GM21447 (cell line): Measurements from ENCODE around the gene ATP8A1.
A peak's percentile ranks its signal among the peaks of the same experiment; 100 is the strongest.
"Not testable (repeated sequence)": the region's sequence is repeated elsewhere in the genome, so short reads cannot be mapped to it uniquely, and the experiment has no call there.

Source experiments
- ATAC-seq: cut with Tn5 transposase; IDR thresholded peaks from one replicate; pipeline ENCODE4 v1.9.1; 2021; ENCODE audit not compliant: unreplicated experiment

ATP8A1 gene

DNA sequence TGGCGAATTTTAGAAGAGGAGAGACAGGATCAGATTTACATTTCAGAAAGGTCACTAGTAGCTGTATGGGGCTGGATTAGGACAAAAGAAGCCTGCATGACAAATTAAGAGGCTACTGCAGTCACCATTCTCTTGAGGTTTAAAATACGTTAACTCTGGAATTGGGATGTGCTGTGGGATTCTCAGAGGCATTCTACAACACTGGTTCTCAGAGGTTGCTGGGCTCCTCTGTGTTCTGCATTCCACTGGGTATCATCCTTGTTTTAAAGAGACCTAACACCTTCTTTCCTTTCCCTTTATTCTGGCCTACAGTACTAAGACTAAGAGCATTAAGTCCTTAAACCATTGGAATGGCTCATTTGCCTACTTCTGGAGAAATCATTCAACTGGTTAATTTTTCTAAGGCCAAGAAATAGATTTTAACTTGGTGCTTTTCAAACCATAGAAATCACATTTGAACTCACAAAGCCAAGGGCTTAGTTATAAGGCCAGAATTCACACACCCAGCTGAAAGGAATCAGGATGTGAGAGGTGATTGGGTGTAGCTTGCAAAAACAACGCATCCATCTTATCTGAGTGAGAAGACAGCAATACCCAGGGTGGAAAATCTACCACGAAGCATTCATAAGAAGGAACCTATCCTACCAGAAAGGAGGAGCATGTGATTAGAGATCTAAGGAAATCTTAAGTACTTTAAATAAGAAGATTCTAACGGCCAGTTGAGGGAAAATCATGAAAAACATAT lies 143.0 kb downstream of the ATP8A1 start:
- no peak for ATAC-seq

DNA sequence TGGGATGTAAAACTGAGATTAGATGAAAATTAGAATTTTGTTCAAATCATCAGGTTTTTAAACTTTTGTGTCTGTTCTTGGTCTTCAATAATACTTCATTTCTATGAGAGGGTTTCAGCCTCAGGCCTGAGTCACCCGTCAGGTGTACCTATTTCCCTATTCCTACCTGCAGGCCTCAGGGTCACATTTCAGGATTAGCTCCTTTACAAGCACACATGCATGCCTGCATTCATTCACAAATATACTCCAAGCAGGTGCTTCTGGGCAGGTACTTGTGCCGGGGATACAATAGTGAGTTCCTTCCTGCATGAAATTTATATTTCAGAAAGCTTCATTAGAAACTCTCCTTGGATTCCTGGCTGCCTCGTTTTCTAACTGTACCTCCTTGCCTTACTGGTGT lies 144.7 kb downstream of the ATP8A1 start:
- ATAC-seq = no peak

- ATAC-seq = no peak
Measured at GRCh38 chr4:42510225-42510624, 146.7 kb downstream of the ATP8A1 start.

DNA sequence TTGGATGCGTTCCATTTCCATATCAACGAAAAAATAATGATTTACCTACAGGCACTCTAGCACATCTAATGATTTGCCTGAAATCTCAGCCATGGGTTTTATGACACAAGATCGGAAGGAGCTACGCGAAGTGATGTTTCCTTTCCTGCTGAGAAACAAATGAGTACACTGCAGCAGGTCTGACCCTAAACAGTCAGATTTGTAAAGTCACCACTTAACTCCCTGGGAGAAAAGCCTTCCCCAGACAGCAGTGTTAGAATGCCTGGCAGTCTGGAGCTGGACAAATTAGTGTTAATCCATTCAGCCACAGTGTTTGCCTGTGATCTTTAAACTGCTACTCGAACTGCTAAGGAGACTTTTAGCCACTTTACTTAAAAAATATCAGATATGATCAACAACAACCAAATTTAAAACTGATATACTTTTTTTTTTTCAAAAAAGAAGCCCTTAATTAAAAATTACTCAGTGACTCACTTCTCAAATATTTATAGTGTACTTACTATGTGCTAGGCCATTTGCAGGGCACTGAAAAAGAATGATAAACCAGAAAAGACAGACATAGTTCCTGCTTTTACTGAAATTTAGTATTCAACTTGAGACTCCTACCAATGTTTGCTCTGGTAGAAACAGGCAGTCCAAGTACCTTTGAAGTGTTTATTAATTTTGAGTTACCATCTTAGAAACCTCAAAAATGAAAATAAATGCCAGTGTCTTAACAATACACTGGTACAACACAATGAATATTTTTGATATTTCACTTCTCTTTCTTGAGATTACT lies 155.1 kb downstream of the ATP8A1 start:
- ATAC-seq = no peak

DNA sequence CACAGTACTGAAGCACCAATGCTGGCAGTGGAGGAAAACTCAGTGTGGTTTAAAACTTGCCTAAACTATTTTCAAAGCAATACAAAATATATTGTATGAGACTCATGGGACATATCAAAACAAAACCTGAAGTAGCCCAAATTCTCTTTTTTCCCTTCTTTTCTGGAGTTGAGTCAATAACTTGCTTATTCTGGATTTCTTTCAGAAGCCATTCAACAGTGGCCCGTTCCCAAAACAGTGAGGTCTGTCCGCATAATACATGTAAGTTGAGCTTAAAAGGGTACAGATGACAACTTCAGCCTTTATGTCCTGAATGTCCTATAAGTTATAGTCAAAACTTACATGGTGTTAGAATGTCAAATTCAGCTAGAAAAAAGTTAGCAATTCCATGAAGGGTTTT lies 158.9 kb downstream of the ATP8A1 start:
- ATAC-seq = no peak

DNA sequence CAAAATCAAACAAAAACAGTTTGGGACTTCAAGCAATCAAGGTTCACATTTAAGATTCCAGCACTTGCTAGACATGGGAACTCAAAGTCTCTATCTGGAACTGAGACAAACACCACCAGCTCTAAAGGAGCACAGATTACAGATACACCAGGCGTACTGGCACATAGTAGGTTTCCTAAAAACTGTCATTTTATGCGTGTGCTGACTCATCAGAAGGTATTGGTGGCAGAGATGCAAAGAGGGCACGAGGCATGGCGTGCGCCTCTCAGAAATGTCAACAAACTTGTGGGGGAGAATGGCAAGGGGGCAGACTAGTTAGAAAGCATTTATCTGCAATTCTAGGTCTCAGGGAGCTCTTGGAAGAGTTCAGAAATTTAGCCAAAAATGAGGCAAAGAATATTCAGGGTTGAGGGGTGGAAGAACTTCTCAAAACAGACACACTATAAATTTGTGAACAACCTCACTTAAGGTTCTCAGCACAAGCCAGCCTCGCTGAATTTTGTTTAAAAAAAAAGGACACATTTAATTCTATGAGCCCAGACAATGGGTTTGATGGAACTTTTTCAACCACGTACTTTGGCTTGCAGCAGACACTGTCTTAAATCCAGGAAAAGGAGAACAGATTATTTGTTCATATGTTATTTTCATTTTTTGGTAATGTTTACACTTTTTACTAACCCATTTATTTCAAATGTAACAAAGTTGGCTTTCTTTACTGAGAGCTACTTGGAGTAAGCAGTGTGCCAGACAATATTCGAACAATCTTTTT lies 159.6 kb downstream of the ATP8A1 start:
- ATAC-seq = no peak

- no peak for ATAC-seq
Measured at GRCh38 chr4:42492962-42493361, 163.9 kb downstream of the ATP8A1 start.

- no peak for ATAC-seq
Measured at GRCh38 chr4:42490015-42490414, 166.9 kb downstream of the ATP8A1 start.

GRCh38 chr4:42489095-42489494 lies 167.8 kb downstream of the ATP8A1 start:
- peak; percentile 75 for ATAC-seq

- ATAC-seq = no peak
Measured at GRCh38 chr4:42488554-42488953, 168.4 kb downstream of the ATP8A1 start.

DNA sequence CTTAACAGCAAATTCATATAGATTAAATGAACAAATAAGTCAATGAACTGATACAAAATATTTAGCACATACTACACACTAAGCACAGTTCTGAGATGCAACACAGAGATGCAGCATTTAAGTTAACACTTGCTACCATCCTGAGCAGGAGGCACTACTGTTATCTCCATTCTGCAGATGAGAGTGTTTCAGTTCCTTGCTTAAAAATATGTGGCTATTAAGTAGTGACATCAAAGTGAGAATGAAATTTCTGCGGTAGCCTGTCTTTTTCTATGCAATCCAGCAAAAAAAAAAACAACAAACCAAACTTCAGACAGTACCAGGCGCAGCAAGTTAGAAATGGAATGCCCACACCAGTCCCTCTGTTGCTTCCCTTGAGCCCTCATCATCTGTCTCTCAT lies 168.8 kb downstream of the ATP8A1 start:
- peak; percentile 85 for ATAC-seq

DNA sequence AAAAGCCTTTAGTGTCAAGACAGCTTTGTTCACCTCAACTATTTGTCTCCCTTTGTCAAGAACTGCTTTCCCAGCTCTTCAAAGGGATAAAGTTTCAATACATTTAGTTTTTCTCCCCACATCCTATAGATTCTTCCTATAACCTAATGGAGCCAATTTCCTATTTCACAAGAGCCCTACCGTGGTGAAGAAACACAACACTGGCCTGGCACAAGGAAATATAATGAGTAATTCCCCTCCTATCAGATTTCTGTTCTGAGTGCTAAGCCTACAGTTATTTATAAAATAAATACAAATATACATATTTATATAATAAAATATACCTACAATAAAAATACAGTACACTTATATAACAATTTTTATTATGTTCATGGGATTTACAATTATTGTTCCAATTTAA lies 169.7 kb downstream of the ATP8A1 start:
- no peak for ATAC-seq

GRCh38 chr4:42486156-42486555 lies 170.7 kb downstream of the ATP8A1 start:
- ATAC-seq = not testable (repeated sequence)

GRCh38 chr4:42484630-42485029 lies 172.3 kb downstream of the ATP8A1 start:
- no peak for ATAC-seq

- ATAC-seq = no peak
Measured at GRCh38 chr4:42483426-42484379, 173.2 kb downstream of the ATP8A1 start.

GRCh38 chr4:42482516-42483327 lies 174.2 kb downstream of the ATP8A1 start:
- ATAC-seq = no peak

DNA sequence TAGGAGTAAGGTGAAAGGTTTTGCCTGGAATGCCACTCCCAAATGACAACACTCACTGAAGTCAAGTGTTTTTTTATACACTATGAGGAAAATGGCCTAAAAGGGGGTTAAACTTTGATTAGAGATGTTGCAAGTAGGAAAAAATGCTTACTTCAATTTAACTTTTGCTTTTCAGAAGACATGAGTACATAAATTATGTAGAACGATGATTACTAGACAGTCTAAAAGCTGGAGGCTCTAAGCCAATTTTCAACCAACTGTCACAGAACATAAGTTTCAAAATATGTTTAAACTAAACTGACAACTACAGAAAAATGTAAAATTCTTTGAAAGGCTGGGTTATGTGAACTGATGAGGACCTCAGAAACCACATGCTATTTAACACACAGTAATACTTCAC lies 176.2 kb downstream of the ATP8A1 start:
- no peak for ATAC-seq

- no peak for ATAC-seq
Measured at GRCh38 chr4:42480281-42480680, 176.6 kb downstream of the ATP8A1 start.

DNA sequence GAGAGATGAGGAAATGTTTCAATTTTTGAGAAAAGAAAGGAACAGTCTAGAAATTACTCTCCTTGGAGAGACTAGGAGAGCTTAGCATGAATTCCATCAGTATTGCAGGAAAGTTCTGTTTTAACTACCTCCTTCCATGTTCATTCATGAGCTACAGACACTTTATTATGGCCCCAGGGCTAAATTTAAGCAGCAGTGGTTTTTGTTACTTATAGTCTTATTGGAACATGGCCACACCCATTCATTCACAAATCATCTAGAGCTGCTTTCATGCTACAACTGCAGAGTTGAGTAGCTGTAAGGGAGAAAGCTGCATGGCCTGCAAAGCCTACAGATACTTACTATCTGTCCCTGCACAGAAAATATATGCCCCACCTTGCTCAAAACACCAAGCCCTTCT lies 178.0 kb downstream of the ATP8A1 start:
- ATAC-seq = no peak

- ATAC-seq = peak; percentile 61
Measured at GRCh38 chr4:42478509-42478908, 178.4 kb downstream of the ATP8A1 start.
